GM06990 (cell line): ENCODE data around the gene MTMR3.
"Not testable (repeated sequence)": the region's sequence is repeated elsewhere in the genome, so short reads cannot be mapped to it uniquely, and the experiment has no call there.

Experiments used
- DNase-seq: peaks from one replicate; pipeline ENCODE4 v3.0.0-alpha.2; 2011; ENCODE audit not compliant: insufficient read length; ENCODE audit errors: extremely low read depth
- H3K27me3 ChIP-seq: replicated peaks from 2 replicates; pipeline ENCODE4 v1.6.0; 2011; ENCODE audit warnings: low read length; ENCODE audit not compliant: control insufficient read depth, insufficient read depth
- H3K36me3 ChIP-seq: 2 replicates; pipeline ENCODE4 v1.5.1; 2011; ENCODE audit warnings: low read length; ENCODE audit not compliant: control insufficient read depth, insufficient read depth
- H3K4me3 ChIP-seq: replicated peaks from 2 replicates; pipeline ENCODE4 v1.5.1; 2011; ENCODE audit warnings: low read depth, mild to moderate bottlenecking, control low read depth, low read length
- CTCF ChIP-seq: IDR thresholded peaks from 2 replicates; pipeline ENCODE4 v1.5.1; 2011; ENCODE audit warnings: low read length, control low read depth, mild to moderate bottlenecking, inconsistent platforms; ENCODE audit not compliant: insufficient read depth, poor library complexity, severe bottlenecking

MTMR3 gene

GRCh38 chr22:29883045-29883774 is at the start of gene MTMR3:
Gene MTMR3 (plus strand): TSS chr22:29883174. CDS start chr22:29971060, 87,886 bp downstream.
- H3K4me3 ChIP-seq: peak within 1 kb of the TSS; percentile 97
- DNase-seq: peak; percentile 90
- H3K27me3 ChIP-seq: no peaks in the 10 kb centered on the region
- H3K36me3 ChIP-seq: no peaks in the 10 kb centered on the region
- peak; percentile 5 for TF ChIP-seq CTCF

DNA sequence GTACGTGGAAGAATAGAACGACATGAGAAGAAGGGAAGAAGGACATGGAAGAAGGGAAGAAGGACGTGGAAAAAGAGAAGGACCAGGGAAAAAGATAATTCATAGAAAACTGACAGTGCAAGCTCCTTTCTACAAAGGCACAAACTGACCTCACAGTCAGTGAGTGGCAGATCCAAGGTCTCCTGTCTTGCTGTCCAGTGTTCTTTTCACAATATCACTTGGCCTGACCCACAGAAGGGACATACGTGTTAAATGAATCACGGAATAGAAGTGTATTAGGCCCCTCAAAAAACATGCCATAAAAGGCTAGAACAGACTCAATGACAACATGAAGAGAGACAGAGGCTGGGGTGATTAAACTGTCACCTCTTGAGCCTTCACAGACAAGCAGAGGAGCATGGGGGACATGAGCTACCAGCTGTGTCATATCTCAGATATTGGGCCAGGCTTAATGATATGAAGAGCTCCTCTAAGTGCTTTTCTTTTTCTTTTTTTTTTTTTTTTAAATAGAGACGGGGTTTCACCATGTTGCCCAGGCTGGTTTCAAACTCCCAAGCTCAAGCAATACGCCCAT is 49.5 kb upstream of the MTMR3 start:
- no peak for TF ChIP-seq CTCF
- peaks cover 15% of the 10 kb centered on the region for H3K36me3 ChIP-seq
- H3K4me3 ChIP-seq: no peak overlapping the region
- DNase-seq: no peak
- no peaks in the 10 kb centered on the region for H3K27me3 ChIP-seq

DNA sequence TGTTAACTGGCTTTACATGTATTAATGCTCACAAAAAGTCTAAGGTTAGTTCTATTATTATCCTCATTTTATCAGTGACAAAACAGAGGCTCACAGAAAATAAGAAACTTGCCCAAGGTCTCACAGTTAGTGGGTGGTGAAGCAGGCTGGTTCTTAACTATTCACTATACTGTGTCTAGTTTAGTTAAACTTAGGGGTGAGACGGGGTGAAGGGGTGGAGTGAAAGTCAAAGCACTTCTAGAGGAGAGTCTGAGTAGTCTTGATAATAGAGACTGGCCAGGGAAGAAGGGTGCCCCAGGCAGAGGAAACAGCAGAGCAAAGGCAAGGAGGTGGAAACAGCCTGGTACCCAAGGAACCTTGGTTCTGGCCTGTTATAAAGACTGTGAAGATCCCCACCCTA is 48.9 kb upstream of the MTMR3 start:
- Histone ChIP-seq H3K4me3 (no peak overlapping the region), H3K27me3 (no peaks in the 10 kb centered on the region), H3K36me3 (peaks cover 14% of the 10 kb centered on the region)
- no peak for TF ChIP-seq CTCF
- no peak for DNase-seq

GRCh38 chr22:29836791-29837370 is 46.1 kb upstream of the MTMR3 start:
- not testable (repeated sequence) for DNase-seq

GRCh38 chr22:29837741-29838598 is 45.0 kb upstream of the MTMR3 start, which contains the start of gene ASCC2:
Gene ASCC2 (minus strand): TSS chr22:29838274. CDS start chr22:29832325, 5,949 bp downstream.
- H3K4me3 ChIP-seq: peak within 1 kb of the TSS; percentile 97
- peak; percentile 95 for DNase-seq
- no peaks in the 10 kb centered on the region for H3K27me3 ChIP-seq
- peaks cover 5% of the 10 kb centered on the region for H3K36me3 ChIP-seq
- no peak for TF ChIP-seq CTCF

More at GRCh38 chr22:29836791-29837370, 46.1 kb upstream of the MTMR3 start:
- not testable (repeated sequence) for H3K36me3 ChIP-seq, H3K27me3 ChIP-seq
- H3K4me3 ChIP-seq: peak overlapping the region; percentile 97
